Transverse colon (tissue), 3 donors: ENCODE measurements around the gene CDKN2AIP.

Experiments used
- POLR2A ChIP-seq: fragments of 450-650 bp; IDR thresholded peaks from one replicate; pipeline ENCODE4 v1.6.1; 2016; ENCODE audit warnings: antibody characterized with exemption, mild to moderate bottlenecking, moderate library complexity
- TF ChIP-seq, protein P1 (sequence below), 5 experiments: fragments of 200-600 bp in 3 of 5; fragments of 450-650 bp in 2 of 5; sonication (generic) in 3 of 5; IDR thresholded peaks; 1 replicate in 2 of 5; 2 replicates in 3 of 5; pipeline ENCODE4 v1.5.1; 2016 to 2017; ENCODE audit warnings: antibody characterized with exemption in 5 of 5, inconsistent platforms in 3 of 5, mild to moderate bottlenecking in 2 of 5, moderate library complexity in 1 of 5

DNA sequence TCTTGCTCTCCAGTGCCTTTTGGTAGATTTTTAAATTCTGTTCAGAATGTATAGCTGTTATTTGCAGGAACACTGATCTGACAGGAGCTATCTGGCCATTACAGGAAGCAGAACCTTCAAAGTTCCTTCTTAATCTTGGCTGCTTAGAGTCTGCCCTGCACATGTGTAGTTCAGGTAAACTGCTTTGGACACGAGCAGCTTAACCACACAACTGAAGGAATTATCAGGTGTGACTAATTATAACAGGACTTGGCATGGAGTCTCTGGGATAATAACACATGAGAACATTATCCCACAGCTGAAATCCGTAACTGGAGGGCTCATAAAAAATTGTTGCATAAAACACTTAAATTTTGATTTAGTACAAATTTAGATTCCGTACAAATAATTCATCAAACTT is 48.8 kb downstream of the CDKN2AIP start:
- TF ChIP-seq POLR2A, result no peak
- TF ChIP-seq, protein P1, sequence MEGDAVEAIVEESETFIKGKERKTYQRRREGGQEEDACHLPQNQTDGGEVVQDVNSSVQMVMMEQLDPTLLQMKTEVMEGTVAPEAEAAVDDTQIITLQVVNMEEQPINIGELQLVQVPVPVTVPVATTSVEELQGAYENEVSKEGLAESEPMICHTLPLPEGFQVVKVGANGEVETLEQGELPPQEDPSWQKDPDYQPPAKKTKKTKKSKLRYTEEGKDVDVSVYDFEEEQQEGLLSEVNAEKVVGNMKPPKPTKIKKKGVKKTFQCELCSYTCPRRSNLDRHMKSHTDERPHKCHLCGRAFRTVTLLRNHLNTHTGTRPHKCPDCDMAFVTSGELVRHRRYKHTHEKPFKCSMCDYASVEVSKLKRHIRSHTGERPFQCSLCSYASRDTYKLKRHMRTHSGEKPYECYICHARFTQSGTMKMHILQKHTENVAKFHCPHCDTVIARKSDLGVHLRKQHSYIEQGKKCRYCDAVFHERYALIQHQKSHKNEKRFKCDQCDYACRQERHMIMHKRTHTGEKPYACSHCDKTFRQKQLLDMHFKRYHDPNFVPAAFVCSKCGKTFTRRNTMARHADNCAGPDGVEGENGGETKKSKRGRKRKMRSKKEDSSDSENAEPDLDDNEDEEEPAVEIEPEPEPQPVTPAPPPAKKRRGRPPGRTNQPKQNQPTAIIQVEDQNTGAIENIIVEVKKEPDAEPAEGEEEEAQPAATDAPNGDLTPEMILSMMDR (IDR thresholded peaks at IDR 0.05), result no peak
